ENCODE results near the gene PNPLA6. TPM values are rescaled to one million over a fixed set of nuclear protein-coding genes. Genes with fewer than 3 reads are reported as not detected.

PNPLA6 gene
- total and polyA plus RNA-seq, 2 of the 13 experiments (the other 11 are each of a cell fraction or from before 2014, with no cell fraction given): 24.9 to 28.2 TPM

DNA sequence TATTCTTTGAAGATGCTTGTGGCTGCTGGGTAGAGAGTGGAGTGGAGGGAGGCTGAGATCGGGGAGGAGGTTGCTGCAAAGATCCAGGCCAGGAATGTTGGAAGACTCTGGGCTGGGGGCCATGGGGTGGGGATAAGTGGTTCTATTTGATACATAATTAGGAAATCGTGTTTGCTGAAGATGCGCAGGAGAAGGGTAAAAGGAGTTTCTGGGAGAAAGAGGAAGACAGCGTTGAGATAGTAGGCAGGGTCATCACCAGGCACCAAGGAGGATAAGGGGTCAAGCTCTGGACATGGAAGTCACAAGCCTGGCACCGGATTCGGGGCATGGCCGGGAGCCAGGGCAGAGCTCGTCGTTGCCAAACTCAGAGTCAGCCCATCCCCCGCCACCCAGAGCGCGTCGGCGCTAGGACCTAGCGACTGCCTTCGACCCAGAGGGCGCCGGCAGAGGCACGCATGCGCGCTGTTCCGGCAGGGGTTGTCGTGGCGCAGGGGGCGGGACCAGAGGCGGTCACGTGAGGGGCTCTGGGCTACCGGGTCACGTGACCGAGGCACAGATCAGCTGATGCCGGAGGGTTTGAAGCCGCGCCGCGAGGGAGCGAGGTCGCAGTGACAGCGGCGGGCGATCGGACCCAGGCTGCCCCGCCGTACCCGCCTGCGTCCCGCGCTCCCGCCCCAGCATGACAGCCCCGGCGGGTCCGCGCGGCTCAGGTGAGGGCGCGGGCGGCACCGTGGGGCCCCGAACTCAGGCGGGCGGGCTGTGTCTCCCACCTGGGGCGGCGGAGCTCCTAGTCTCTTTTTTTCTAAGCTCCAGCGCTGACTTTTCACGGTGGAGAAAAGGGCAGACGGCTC, 13.2 kb upstream of the PNPLA6 start, which contains the start of gene MCOLN1 (continued):
- TF ChIP-seq NCOA2 (CRISPR knock-in tag; IDR thresholded peaks at IDR 0.05) (peak; percentile 63; the same call in 1 of the 2 replicates), RAD21 (CRISPR knock-in tag; IDR thresholded peaks at IDR 0.05) (no peak; the same call in 1 of the 2 replicates), SMAD9 (CRISPR knock-in tag; IDR thresholded peaks at IDR 0.05) (no peak), SNAPC2 (CRISPR knock-in tag; IDR thresholded peaks at IDR 0.05) (no peak), ZNF879 (CRISPR knock-in tag; IDR thresholded peaks at IDR 0.05) (no peak), ZNF333 (CRISPR knock-in tag; IDR thresholded peaks at IDR 0.05; ENCODE audit: borderline replicate concordance) (no peak), GFI1 (CRISPR knock-in tag; IDR thresholded peaks at IDR 0.05; ENCODE audit: borderline replicate concordance) (peak; percentile 29; the same call in 1 of the 2 replicates), GABPA (IDR thresholded peaks at IDR 0.05; ENCODE audit: low read depth, low read length) (no peak), GABPA (CRISPR knock-in tag; IDR thresholded peaks at IDR 0.05; ENCODE audit: low read depth) (peak; percentile 51), ZNF138 (CRISPR knock-in tag; IDR thresholded peaks at IDR 0.05; ENCODE audit: low read depth) (no peak; the same call in 1 of the 2 replicates), NFYC (CRISPR knock-in tag; IDR thresholded peaks at IDR 0.05) (peak; percentile 42), ZNF563 (CRISPR knock-in tag; IDR thresholded peaks at IDR 0.05) (no peak), GZF1 (CRISPR knock-in tag; IDR thresholded peaks at IDR 0.05) (0 out of 2 replicates have a peak, but pooled peaks have one; percentile 60), ZNF7 (CRISPR knock-in tag; IDR thresholded peaks at IDR 0.05) (no peak), MTF1 (CRISPR knock-in tag; IDR thresholded peaks at IDR 0.05) (no peak), ZSCAN20 (CRISPR knock-in tag; IDR thresholded peaks at IDR 0.05; ENCODE audit: borderline replicate concordance) (no peak), ZNF292 (CRISPR knock-in tag; IDR thresholded peaks at IDR 0.05; ENCODE audit: borderline replicate concordance, low read depth) (no peak)
- TF ChIP-seq, protein P1, sequence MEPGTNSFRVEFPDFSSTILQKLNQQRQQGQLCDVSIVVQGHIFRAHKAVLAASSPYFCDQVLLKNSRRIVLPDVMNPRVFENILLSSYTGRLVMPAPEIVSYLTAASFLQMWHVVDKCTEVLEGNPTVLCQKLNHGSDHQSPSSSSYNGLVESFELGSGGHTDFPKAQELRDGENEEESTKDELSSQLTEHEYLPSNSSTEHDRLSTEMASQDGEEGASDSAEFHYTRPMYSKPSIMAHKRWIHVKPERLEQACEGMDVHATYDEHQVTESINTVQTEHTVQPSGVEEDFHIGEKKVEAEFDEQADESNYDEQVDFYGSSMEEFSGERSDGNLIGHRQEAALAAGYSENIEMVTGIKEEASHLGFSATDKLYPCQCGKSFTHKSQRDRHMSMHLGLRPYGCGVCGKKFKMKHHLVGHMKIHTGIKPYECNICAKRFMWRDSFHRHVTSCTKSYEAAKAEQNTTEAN (CRISPR knock-in tag; conservative IDR thresholded peaks at IDR 0.05): no peak
- TF ChIP-seq, protein P2, sequence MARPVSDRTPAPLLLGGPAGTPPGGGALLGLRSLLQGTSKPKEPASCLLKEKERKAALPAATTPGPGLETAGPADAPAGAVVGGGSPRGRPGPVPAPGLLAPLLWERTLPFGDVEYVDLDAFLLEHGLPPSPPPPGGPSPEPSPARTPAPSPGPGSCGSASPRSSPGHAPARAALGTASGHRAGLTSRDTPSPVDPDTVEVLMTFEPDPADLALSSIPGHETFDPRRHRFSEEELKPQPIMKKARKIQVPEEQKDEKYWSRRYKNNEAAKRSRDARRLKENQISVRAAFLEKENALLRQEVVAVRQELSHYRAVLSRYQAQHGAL (CRISPR knock-in tag; IDR thresholded peaks at IDR 0.05; ENCODE audit: not compliant biosample characterization): no peak
- TF ChIP-seq, protein P3, sequence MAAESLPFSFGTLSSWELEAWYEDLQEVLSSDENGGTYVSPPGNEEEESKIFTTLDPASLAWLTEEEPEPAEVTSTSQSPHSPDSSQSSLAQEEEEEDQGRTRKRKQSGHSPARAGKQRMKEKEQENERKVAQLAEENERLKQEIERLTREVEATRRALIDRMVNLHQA (CRISPR knock-in tag; IDR thresholded peaks at IDR 0.05): no peak
- TF ChIP-seq, protein P4, sequence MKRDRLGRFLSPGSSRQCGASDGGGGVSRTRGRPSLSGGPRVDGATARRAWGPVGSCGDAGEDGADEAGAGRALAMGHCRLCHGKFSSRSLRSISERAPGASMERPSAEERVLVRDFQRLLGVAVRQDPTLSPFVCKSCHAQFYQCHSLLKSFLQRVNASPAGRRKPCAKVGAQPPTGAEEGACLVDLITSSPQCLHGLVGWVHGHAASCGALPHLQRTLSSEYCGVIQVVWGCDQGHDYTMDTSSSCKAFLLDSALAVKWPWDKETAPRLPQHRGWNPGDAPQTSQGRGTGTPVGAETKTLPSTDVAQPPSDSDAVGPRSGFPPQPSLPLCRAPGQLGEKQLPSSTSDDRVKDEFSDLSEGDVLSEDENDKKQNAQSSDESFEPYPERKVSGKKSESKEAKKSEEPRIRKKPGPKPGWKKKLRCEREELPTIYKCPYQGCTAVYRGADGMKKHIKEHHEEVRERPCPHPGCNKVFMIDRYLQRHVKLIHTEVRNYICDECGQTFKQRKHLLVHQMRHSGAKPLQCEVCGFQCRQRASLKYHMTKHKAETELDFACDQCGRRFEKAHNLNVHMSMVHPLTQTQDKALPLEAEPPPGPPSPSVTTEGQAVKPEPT (CRISPR knock-in tag; IDR thresholded peaks at IDR 0.05; ENCODE audit: low read depth): peak; percentile 73; the same call in 1 of the 2 replicates
- TF ChIP-seq, protein P5, sequence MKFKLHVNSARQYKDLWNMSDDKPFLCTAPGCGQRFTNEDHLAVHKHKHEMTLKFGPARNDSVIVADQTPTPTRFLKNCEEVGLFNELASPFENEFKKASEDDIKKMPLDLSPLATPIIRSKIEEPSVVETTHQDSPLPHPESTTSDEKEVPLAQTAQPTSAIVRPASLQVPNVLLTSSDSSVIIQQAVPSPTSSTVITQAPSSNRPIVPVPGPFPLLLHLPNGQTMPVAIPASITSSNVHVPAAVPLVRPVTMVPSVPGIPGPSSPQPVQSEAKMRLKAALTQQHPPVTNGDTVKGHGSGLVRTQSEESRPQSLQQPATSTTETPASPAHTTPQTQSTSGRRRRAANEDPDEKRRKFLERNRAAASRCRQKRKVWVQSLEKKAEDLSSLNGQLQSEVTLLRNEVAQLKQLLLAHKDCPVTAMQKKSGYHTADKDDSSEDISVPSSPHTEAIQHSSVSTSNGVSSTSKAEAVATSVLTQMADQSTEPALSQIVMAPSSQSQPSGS (CRISPR knock-in tag; IDR thresholded peaks at IDR 0.05): peak; percentile 77; the same call in 1 of the 2 replicates
- TF ChIP-seq, protein P6, sequence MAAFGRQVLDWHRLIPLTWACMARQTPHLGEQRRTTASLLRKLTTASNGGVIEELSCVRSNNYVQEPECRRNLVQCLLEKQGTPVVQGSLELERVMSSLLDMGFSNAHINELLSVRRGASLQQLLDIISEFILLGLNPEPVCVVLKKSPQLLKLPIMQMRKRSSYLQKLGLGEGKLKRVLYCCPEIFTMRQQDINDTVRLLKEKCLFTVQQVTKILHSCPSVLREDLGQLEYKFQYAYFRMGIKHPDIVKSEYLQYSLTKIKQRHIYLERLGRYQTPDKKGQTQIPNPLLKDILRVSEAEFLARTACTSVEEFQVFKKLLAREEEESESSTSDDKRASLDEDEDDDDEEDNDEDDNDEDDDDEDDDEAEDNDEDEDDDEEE (CRISPR knock-in tag; IDR thresholded peaks at IDR 0.05): no peak

All from HepG2 (cell line).